ENCODE results near the gene SMIM11. TPM values are rescaled to one million over a fixed set of nuclear protein-coding genes. Genes with fewer than 3 reads are reported as not detected.
"Not testable (repeated sequence)": the region's sequence is repeated elsewhere in the genome, so short reads cannot be mapped to it uniquely, and the experiment has no call there.

Gene SMIM11
- total and polyA plus RNA-seq, 2 of the 8 experiments (the other 6 are each of a cell fraction or from before 2014, with no cell fraction given): 1.0 to 3.2 TPM

DNA sequence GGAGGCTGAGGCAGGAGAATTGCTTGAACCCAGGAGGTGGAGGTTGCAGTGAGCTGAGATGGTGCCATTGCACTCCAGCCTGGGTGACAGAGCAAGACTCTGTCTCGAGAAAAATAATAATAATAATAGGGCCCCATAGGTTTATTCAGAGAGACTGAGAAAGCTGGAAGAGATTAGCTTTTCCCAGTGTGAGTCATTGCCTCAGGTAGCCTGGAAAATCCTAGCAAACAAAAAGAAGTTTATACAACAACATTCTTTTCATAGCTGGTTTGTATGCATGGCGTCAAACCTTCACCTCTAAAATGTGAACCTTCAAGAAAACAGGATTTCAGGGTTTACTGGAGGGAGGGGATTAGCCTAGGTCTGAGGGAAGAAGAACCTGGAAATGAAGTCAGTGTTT is 7.8 kb downstream of the SMIM11 start:
- CTCF ChIA-PET (ENCODE audit: partially characterized antibody); H3K9me3 ChIP-seq (ENCODE audit: insufficient read depth in 2 of 2, low read depth in 1 of 2, low read length in 1 of 2); H3K4me2 ChIP-seq (ENCODE audit: insufficient read depth in 1 of 2, low read depth in 2 of 2, low read length in 2 of 2); H2BK5ac ChIP-seq (ENCODE audit: low read depth, low read length); H2AFZ ChIP-seq (ENCODE audit: low read length); H4K8ac ChIP-seq (ENCODE audit: extremely low read depth, insufficient read depth, low read length); H3K36me3 ChIP-seq (ENCODE audit: control insufficient read depth in 2 of 4, insufficient read depth in 4 of 4, low read length in 3 of 4); H3K23me2 ChIP-seq (ENCODE audit: low read depth, low read length); H3K27ac ChIP-seq (ENCODE audit: low read depth, low read length); H3K4ac ChIP-seq (replicated peaks; ENCODE audit: insufficient read length, low read depth, low read length); H2BK12ac ChIP-seq (ENCODE audit: low read depth, low read length); H3K4me3 ChIP-seq (ENCODE audit: extremely low read depth in 1 of 4, insufficient read depth in 2 of 4, low read depth in 3 of 4, low read length in 4 of 4); H3K14ac ChIP-seq (ENCODE audit: insufficient read length); H3K27me3 ChIP-seq (replicated peaks in 1 of 4; ENCODE audit: control insufficient read depth in 3 of 4, extremely low read depth in 1 of 4, insufficient read depth in 3 of 4, low read length in 3 of 4); H2AK5ac ChIP-seq (ENCODE audit: low read depth, low read length); H2BK20ac ChIP-seq (ENCODE audit: low read length); DNase-seq (ENCODE audit: low read depth in 1 of 2, low spot score in 2 of 2); H2BK15ac ChIP-seq (ENCODE audit: low read length); H3K56ac ChIP-seq (replicated peaks; ENCODE audit: insufficient read length, low read depth, low read length); H3K79me2 ChIP-seq (ENCODE audit: control insufficient read depth in 1 of 2, insufficient read depth in 2 of 2, low read length in 2 of 2); H3K79me1 ChIP-seq (ENCODE audit: low read depth, low read length); H4K91ac ChIP-seq (replicated peaks; ENCODE audit: insufficient read length, low read length); H4K20me1 ChIP-seq (replicated peaks in 1 of 2; ENCODE audit: control insufficient read depth in 1 of 2, insufficient read depth in 2 of 2, low read length in 2 of 2); POLR2A ChIA-PET (ENCODE audit: partially characterized antibody); H3K4me1 ChIP-seq (replicated peaks in 1 of 4; ENCODE audit: control insufficient read depth in 3 of 4, insufficient read depth in 4 of 4, low read length in 3 of 4); H3K9ac ChIP-seq (replicated peaks in 1 of 4; ENCODE audit: extremely low read depth in 1 of 4, low read depth in 3 of 4, low read length in 3 of 4); H3K23ac ChIP-seq (ENCODE audit: insufficient read length); FAIRE-seq; H3K18ac ChIP-seq (ENCODE audit: extremely low read depth, low read length); H2BK120ac ChIP-seq (replicated peaks; ENCODE audit: low read depth, low read length); H4K5ac ChIP-seq (ENCODE audit: insufficient read length, low read depth, low read length): not testable (repeated sequence)
- no CpG with 5 or more reads among the region's 2 CpGs for WGBS, 2 experiments (ENCODE audit: extremely low coverage in 1 of 2, insufficient coverage in 1 of 2, insufficient read length in 1 of 2, insufficient replicate concordance in 2 of 2, low coverage in 1 of 2, low lambda C conversion rate in 2 of 2, missing lambda C conversion rate in 1 of 2)

DNA sequence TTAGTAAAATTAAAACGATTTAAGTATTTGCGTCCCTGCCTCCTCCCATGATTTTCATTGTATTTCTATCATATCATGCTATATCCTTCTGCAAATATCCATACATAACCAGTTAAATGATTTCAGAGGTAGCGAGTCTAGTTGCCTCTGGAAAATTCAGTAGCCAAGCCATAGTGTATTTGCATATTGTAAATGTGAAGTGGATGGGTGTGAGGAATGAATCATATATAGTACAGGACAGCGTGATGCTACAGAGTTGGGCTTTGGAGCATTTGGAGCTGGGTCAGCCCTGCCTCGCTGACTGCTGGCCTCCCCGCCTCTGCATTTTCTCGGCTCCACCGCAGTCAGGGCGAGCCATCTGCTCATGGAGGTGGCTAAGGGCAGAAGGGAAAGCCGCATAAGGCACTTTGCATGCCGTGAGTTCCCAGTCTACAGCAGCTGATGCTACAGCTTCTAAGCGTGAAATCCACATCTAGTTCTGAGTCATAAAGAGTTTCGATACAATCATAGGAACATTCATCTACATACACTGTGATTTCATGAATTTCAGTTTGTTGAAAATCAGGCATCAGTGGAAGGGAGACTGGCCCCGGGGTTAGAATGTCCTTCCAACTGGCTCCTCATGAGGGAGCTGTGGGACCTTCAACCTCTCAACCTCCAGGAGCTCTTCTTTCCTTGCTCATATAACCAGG is 8.6 kb downstream of the SMIM11 start:
- H3K9ac ChIP-seq (replicated peaks in 1 of 4; ENCODE audit: extremely low read depth in 1 of 4, low read depth in 3 of 4, low read length in 3 of 4); H3K79me2 ChIP-seq (ENCODE audit: control insufficient read depth in 1 of 2, insufficient read depth in 2 of 2, low read length in 2 of 2); H3K79me1 ChIP-seq (ENCODE audit: low read depth, low read length); H3K27me3 ChIP-seq (replicated peaks in 1 of 4; ENCODE audit: control insufficient read depth in 3 of 4, extremely low read depth in 1 of 4, insufficient read depth in 3 of 4, low read length in 3 of 4); H4K91ac ChIP-seq (replicated peaks; ENCODE audit: insufficient read length, low read length); H2BK5ac ChIP-seq (ENCODE audit: low read depth, low read length); H3K4ac ChIP-seq (replicated peaks; ENCODE audit: insufficient read length, low read depth, low read length); H4K20me1 ChIP-seq (replicated peaks in 1 of 2; ENCODE audit: control insufficient read depth in 1 of 2, insufficient read depth in 2 of 2, low read length in 2 of 2); H3K56ac ChIP-seq (replicated peaks; ENCODE audit: insufficient read length, low read depth, low read length); CTCF ChIA-PET (ENCODE audit: partially characterized antibody); H2BK15ac ChIP-seq (ENCODE audit: low read length); POLR2A ChIA-PET (ENCODE audit: partially characterized antibody); H3K18ac ChIP-seq (ENCODE audit: extremely low read depth, low read length); H3K4me3 ChIP-seq (ENCODE audit: extremely low read depth in 1 of 4, insufficient read depth in 2 of 4, low read depth in 3 of 4, low read length in 4 of 4); H3K27ac ChIP-seq (ENCODE audit: low read depth, low read length); H3K23ac ChIP-seq (ENCODE audit: insufficient read length); H4K5ac ChIP-seq (ENCODE audit: insufficient read length, low read depth, low read length); H3K9me3 ChIP-seq (ENCODE audit: insufficient read depth in 2 of 2, low read depth in 1 of 2, low read length in 1 of 2); H3K23me2 ChIP-seq (ENCODE audit: low read depth, low read length); H4K8ac ChIP-seq (ENCODE audit: extremely low read depth, insufficient read depth, low read length); H3K36me3 ChIP-seq (ENCODE audit: control insufficient read depth in 2 of 4, insufficient read depth in 4 of 4, low read length in 3 of 4); H2AK5ac ChIP-seq (ENCODE audit: low read depth, low read length); H2BK120ac ChIP-seq (replicated peaks; ENCODE audit: low read depth, low read length); H2AFZ ChIP-seq (ENCODE audit: low read length); H3K14ac ChIP-seq (ENCODE audit: insufficient read length); H2BK20ac ChIP-seq (ENCODE audit: low read length); DNase-seq (ENCODE audit: low read depth in 1 of 2, low spot score in 2 of 2); H2BK12ac ChIP-seq (ENCODE audit: low read depth, low read length); H3K4me2 ChIP-seq (ENCODE audit: insufficient read depth in 1 of 2, low read depth in 2 of 2, low read length in 2 of 2); H3K4me1 ChIP-seq (replicated peaks in 1 of 4; ENCODE audit: control insufficient read depth in 3 of 4, insufficient read depth in 4 of 4, low read length in 3 of 4): not testable (repeated sequence)
- no CpG with 5 or more reads among the region's 14 CpGs for WGBS, 2 experiments (ENCODE audit: extremely low coverage in 1 of 2, insufficient coverage in 1 of 2, insufficient read length in 1 of 2, insufficient replicate concordance in 2 of 2, low coverage in 1 of 2, low lambda C conversion rate in 2 of 2, missing lambda C conversion rate in 1 of 2)
- FAIRE-seq: peak; percentile 89

Measured in H1 (cell line).